Measurements from ENCODE around the gene AMDHD2.
A peak's percentile ranks its signal among the peaks of the same experiment; 100 is the strongest.

AMDHD2 gene

DNA sequence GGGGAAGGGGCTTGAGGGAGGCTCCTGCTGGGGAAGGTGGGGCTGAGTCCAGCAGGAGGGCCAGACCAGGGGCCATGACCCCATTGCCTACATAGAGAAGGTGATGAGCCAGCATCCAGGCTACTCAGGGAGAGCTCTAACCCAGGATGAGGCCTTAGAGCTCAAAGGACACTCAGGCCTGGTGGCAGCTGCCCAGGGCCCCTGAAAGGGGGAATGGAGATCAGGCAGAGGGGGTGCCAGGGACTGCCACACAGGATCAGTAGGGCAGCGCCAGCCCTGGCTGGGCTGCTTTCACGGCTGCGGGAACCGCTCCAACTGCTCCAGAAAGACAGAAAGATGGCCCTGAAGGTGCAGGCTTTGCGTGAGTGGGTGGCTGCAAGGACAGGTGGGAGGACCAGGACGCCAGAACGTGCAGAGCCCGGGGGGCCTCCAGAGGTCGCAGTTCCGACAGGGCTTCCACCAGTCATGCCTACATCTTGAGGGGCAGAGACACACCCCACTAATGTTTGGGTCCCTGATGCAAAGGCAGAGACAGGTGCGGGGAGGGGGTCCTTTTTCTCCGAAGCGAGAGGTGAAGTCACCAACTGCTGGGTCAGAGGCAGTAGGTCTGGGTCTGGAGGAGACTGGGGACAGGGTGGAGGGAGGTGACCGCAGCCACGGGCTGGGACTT is 7.3 kb upstream of the AMDHD2 start:
- Histone ChIP-seq H3K36me3 (replicated peaks) (peaks cover 4% of the 10 kb centered on the region), H3K27me3 (replicated peaks) (no peaks in the 10 kb centered on the region), H3K27ac (no peak overlapping the region), H3K4me3 (ENCODE audit: low read depth, low read length) (peak overlapping the region; percentile 88)
- DNase-seq = no peak
- TF ChIP-seq, protein P1, sequence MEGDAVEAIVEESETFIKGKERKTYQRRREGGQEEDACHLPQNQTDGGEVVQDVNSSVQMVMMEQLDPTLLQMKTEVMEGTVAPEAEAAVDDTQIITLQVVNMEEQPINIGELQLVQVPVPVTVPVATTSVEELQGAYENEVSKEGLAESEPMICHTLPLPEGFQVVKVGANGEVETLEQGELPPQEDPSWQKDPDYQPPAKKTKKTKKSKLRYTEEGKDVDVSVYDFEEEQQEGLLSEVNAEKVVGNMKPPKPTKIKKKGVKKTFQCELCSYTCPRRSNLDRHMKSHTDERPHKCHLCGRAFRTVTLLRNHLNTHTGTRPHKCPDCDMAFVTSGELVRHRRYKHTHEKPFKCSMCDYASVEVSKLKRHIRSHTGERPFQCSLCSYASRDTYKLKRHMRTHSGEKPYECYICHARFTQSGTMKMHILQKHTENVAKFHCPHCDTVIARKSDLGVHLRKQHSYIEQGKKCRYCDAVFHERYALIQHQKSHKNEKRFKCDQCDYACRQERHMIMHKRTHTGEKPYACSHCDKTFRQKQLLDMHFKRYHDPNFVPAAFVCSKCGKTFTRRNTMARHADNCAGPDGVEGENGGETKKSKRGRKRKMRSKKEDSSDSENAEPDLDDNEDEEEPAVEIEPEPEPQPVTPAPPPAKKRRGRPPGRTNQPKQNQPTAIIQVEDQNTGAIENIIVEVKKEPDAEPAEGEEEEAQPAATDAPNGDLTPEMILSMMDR (IDR thresholded peaks at IDR 0.05; ENCODE audit: low read depth, low read length, missing control alignments) = peak; percentile 24
- in situ Hi-C loops (cut with HindIII; ENCODE audit: low pct_ligation_motif_present, low sequenced_read_pairs) = no loop called here

DNA sequence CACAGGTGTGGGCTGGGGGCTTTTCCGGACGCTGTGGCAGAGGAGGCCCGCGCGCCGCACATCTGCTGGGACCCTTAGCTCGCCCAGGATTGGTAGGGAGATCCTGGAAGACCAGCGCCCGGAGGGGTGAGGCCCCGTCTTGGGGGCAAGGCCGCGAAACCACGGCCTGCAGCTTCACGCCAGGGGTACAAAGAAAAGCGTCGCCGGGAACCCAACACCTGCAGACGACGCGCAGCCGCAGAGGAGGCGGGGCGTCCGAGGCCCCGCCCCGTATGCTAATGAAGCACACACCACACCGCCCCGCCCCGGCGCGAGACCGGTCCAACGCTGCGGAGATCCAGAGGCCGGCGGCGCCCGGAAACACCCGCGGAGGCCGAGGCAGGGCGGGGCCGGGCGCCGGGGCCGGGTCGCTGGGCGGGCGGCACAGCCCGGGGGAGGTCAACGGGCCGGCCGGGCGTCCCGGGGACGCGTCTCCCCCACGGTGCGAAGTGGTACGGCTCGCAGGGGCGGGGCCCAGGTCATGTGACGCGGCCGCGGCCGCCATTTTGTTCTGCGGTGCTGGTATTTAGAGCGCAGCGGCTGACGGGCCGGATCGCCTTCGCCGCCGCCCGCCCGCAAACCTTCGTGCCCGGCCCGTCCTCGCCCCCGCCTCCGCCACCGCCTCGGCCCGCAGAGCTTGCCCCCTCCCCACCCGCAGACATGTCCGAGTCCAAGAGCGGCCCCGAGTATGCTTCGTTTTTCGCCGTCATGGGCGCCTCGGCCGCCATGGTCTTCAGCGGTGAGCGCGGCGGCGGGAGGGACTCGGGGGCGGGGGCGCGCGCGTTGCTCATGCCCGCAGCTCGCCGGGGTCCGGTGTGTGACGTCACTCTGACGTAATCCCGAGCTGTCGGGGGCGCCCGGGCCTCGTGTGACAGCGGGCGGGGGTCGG is 6.5 kb upstream of the AMDHD2 start, which contains the start of gene ATP6V0C:
Gene ATP6V0C, plus strand, starts transcription at position 548 of the 928 bp plus-strand sequence. Its CDS starts 152 bp downstream, at position 700.
- Histone ChIP-seq H3K27me3 (replicated peaks) (no peaks in the 10 kb centered on the region), H3K36me3 (replicated peaks) (peaks cover 4% of the 10 kb centered on the region), H3K27ac (peak within 1 kb of the TSS; percentile 83), H3K4me3 (ENCODE audit: low read depth, low read length) (peak within 1 kb of the TSS; percentile 88)
- TF ChIP-seq, protein P1 (IDR thresholded peaks at IDR 0.05; ENCODE audit: low read depth, low read length, missing control alignments) = no peak
- DNase-seq = peak; percentile 75
- in situ Hi-C loops (cut with HindIII; ENCODE audit: low pct_ligation_motif_present, low sequenced_read_pairs) = no loop called here

DNA sequence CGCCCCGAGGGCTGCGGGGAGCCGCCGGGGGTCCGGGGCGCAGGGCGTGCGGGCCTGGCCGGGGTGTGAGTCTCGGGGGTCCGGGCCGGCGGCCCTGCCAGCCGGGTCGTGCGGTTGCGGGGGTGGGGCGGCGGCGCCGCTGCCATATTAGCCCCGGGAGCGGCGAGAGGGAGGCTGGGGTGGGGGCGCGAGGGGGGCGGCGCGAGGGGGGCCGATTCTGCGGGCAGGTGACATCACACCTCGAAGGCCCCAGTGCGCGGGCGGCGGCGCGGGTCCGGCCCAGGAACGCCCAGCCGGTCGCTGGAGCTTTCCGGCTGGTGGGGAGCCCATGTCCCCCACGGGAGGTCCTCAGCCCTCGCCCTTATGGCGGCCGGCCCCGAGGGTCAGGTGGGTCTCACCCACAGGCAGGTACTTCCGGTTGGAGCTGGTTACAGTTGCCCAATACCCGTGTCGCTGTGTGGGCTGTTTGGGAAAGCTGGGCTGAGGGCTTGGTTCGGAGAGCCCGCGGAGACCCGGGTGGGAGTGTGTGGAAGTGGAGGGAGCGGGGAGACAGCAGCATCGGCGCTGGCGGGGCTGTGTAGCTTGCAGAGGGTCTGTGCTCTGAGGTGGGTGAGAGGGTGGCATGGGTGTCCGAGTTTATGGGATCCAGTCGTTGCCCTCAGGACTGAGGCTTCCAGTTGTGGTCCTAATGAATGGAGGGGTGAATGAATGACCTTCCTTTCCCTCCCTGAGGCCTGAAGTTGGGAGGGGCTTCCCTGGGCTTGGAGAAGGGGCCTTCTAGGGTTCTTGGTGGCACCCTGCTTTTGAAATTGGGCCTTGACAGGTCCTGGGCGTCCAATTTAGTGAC is 5.6 kb upstream of the AMDHD2 start:
- no peak for DNase-seq
- H3K36me3 ChIP-seq (replicated peaks) = peaks cover 7% of the 10 kb centered on the region
- TF ChIP-seq, protein P1 (IDR thresholded peaks at IDR 0.05; ENCODE audit: low read depth, low read length, missing control alignments) = no peak
- in situ Hi-C loops (cut with HindIII; ENCODE audit: low pct_ligation_motif_present, low sequenced_read_pairs) = no loop called here
- peak overlapping the region; percentile 83 for H3K27ac ChIP-seq
- H3K27me3 ChIP-seq (replicated peaks) = no peaks in the 10 kb centered on the region
- peak overlapping the region; percentile 88 for H3K4me3 ChIP-seq (ENCODE audit: low read depth, low read length)

DNA sequence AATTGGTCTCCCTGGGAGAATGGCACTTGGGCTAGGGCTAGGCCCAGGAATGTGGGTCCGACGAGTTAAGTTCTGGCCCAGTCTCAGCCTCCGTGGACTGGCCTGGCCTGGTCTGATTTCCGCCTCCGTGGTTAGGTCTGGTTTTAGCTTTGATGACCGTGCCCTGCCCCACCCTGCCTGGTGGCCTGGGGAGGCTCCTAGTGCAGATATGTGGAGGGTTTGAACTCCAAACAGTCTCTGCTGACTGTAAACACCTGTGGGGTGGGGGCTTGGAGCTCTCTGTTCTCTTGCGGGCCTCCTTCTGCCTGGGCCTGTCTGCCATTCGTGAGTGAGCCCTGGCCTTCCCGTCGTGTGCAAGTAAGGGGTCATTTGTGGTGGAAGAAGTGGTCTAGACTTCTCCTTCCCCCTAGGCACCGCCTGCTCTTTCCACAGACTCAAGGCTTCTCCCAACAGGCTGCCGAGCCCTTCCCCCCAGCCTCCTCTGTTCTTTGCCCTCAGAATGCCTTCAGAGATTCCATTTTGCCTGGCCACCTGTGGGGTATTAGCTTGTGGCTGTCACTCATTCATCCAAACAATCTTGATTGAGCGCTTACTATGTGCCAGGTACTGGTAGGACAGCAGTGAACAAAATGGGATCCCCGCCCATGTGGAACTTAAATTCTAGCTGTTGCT is 4.9 kb upstream of the AMDHD2 start:
- Histone ChIP-seq H3K27ac (no peak overlapping the region), H3K36me3 (replicated peaks) (peaks cover 9% of the 10 kb centered on the region), H3K27me3 (replicated peaks) (no peaks in the 10 kb centered on the region), H3K4me3 (ENCODE audit: low read depth, low read length) (peak overlapping the region; percentile 88)
- TF ChIP-seq, protein P1 (IDR thresholded peaks at IDR 0.05; ENCODE audit: low read depth, low read length, missing control alignments) = no peak
- no peak for DNase-seq
- in situ Hi-C loops (cut with HindIII; ENCODE audit: low pct_ligation_motif_present, low sequenced_read_pairs) = no loop called here

Data from brain microvascular endothelial cell (primary cell).